ENCODE data around the gene FOXF2. TPM values are rescaled to one million over a fixed set of nuclear protein-coding genes. Genes with fewer than 3 reads are reported as not detected.

Gene FOXF2
- total RNA-seq, 4 donors from 2014 or later: 0.51 to 0.88 (median 0.75) TPM; not detected in 1

DNA sequence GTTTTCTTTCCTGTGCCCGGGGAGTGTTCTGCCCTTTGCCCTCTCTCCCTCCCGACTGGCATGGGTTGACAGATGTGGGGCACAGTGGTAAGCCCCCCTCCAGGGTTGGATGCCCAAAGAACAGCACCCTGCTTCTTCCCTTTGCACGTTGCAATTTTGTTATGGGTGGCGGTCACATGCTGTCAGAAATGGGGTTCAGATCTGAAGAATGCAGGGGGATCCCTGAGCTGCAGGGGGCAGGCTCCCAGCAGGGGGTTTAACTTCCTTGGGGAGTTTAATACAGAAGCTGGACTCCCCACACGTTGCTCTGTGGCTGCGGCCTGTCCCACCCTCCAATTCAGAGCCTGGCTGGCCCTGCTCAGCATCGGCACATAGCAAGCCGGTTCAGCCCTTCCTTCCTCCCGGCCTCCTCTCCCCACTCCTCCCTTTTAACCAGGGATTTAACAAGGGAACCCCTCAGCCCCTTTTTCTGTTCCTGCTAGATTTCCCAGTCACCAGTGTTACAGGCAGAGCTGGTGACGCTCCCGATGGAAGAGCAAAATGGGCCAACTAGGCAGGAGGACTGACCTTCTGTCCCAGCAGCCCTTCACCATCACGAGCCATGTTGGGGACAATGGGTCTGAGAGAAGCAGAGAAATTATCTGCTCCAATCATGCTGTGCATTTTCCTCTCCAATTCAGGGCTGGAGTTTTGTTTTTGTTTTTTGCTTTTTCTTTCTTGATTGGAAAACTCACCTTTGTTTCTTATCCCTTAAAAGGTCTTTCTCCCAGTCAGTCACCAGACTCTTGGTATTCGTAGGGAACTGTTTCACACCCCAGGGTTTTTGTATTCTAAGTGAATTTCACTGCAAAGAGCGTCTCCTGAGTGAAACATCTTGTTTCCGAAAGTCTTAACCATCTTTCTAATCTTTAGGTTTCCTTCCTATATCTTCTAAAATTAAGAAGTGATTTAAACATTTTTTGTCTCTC is 6.8 kb downstream of the FOXF2 start:
- TF ChIP-seq, protein P1, sequence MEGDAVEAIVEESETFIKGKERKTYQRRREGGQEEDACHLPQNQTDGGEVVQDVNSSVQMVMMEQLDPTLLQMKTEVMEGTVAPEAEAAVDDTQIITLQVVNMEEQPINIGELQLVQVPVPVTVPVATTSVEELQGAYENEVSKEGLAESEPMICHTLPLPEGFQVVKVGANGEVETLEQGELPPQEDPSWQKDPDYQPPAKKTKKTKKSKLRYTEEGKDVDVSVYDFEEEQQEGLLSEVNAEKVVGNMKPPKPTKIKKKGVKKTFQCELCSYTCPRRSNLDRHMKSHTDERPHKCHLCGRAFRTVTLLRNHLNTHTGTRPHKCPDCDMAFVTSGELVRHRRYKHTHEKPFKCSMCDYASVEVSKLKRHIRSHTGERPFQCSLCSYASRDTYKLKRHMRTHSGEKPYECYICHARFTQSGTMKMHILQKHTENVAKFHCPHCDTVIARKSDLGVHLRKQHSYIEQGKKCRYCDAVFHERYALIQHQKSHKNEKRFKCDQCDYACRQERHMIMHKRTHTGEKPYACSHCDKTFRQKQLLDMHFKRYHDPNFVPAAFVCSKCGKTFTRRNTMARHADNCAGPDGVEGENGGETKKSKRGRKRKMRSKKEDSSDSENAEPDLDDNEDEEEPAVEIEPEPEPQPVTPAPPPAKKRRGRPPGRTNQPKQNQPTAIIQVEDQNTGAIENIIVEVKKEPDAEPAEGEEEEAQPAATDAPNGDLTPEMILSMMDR (IDR thresholded peaks at IDR 0.05; ENCODE audit: low read depth): no peak

DNA sequence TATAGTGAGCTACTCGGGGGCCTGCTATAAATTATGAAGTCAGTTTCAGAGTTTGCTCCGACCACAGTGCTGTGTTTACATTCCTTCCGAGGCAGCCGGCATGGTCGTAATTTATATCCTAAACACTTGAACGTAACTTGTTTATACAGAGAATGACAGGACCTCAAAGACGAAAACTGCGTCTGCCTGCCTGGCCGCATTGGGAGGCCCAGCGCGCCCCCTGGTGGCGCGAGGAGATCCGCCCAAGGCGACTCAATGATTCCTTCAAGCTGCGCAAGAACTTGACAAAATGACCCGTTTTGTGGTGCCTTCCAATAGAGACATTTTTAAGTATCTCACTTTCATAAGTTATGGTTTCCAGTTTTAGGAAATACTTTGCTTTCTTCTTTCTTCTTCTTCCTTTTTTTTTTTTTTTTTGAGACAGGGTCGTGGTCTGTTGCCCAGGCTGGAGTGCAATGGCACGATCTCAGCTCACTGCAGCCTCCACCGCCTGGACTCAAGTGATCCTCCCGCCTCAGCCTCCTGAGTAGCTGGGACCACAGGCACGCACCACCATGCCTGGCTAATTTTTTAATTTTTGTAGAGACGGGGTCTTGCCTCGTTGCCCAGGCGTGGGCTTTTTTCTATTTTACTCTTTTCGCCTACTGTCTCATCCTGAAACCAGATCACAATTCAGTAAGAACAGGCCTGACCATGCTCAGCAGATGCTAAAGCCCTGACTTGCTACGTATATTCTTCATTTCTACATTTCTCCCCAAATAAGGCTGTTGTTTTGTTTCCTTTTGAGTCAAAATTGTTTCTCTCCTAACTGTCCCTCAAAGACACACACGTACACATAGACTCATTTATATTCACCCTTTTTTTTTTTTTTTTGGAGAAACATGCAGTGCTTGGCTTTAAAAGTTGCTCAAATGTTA is 7.8 kb downstream of the FOXF2 start:
- TF ChIP-seq, protein P1 (IDR thresholded peaks at IDR 0.05; ENCODE audit: low read depth): no peak

GRCh38 chr6:1399085-1399780 is 9.9 kb downstream of the FOXF2 start:
- TF ChIP-seq, protein P1 (IDR thresholded peaks at IDR 0.05; ENCODE audit: low read depth): no peak

DNA sequence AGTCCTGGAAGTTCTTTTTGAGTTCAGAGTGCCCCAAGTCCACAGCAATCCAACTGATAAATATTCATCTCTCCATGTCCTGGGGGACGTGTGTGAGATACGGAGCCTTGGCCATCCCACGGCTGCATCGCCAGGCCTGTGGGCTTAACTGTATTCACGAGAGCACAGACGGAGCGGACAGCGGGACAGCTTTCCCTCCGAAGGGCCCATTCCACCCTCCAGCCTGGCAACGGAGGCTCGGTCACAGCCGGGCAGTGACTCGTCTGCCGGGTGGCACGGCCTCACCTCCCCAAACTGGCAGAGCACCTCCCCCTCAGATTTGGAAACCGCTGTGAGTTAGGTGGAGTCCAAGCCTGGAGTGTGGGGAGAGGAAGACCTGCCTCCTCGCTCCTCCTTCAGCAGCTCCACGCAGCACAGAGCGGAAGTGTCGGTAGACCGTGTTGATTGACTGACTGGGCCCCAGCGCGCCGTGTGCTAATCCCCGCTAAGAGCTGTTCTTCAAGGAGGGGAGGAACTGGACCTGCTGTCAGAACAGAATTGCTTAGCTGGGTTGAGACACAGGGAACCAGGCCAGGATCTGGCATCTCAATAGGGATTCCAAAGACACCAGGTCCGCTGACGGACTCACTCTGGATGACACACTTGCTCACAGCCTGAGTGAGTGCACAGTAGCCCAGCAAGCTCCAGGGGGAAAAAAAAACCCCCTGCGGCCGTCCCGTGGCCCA is 10.9 kb downstream of the FOXF2 start:
- TF ChIP-seq, protein P1 (IDR thresholded peaks at IDR 0.05; ENCODE audit: low read depth): no peak

DNA sequence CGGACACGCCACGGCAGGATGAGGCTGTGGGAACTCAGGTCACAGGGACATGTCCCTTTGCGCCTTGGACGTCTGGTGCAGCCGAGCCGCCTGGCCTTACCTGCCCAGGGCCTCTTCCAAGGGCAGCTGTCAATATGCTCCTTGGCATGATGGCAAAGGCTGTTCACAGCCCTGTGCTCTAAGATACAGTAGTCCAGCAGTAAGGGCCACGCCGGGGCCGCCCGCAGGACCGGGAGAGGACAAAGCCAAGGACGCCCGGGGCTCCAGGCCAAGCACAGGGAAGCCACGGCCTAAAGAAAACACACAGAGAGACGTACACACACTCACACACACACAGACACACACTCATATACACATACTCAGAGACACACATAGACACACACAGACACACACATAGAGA is 13.0 kb downstream of the FOXF2 start:
- TF ChIP-seq, protein P1 (IDR thresholded peaks at IDR 0.05; ENCODE audit: low read depth): no peak

DNA sequence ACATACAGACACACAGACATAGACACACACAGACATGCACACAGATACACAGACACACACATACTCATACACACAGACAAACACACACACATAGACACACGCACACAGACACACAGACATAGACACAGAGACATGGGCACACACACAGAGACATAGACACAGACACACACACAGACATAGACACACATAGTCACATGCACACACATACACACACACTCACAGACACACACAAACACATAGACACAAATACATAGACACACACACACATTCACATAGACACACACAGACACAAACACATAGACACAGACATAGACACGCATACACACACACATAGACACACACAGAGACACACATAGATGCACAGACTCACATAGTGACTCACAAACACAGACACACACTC is 13.5 kb downstream of the FOXF2 start:
- TF ChIP-seq, protein P1 (IDR thresholded peaks at IDR 0.05; ENCODE audit: low read depth): no peak

Data from subcutaneous adipose tissue (tissue), 4 donors.